Fibroblast of lung (primary cell): ENCODE results near the gene GIMD1.

Experiments
- CTCF ChIP-seq, 2 donors: IDR thresholded peaks in 1 of 2; conservative IDR thresholded peaks in 1 of 2; 1 replicate in 1 of 2; 2 replicates in 1 of 2; pipeline ENCODE4 v1.5.1; 2011 to 2012; ENCODE audit warnings: low read length in 2 of 2, control low read depth in 1 of 2, inconsistent platforms in 1 of 2, low read depth in 1 of 2, mild to moderate bottlenecking in 1 of 2
- EZH2 ChIP-seq: IDR thresholded peaks from 2 replicates; pipeline ENCODE4 v1.5.1; 2012; ENCODE audit warnings: low read length, control low read depth, mild to moderate bottlenecking; ENCODE audit errors: missing control alignments

DNA sequence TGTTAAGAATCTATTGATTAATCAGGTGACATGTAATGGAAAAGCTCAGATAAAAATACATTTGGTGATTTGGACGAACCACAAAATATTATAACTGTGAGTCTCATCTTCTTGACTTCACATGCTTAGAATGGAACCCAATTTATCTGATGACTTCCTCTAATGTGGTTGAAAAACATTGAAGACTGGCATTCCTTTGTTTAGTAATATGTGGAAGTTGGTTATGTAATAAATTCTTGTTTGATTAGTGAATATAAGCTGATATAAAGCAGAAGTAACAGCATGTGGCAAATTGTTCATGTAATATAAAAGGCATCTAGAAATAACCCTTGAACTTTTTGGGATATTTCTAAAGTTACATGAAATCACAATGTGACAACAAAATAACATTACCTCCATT, 9.7 kb downstream of the GIMD1 start:
- no peak for TF ChIP-seq CTCF (conservative IDR thresholded peaks at IDR 0.05 in 1 of 2, IDR thresholded peaks at IDR 0.05 in 1 of 2; ENCODE audit: low read depth in 1 of 2, low read length in 2 of 2)
- no peak for TF ChIP-seq EZH2
